GM19438 (cell line): ENCODE data around the gene SPG7.

Experiments used
- ATAC-seq: cut with Tn5 transposase; IDR thresholded peaks from one replicate; pipeline ENCODE4 v1.9.1; 2021; ENCODE audit warnings: low read depth; ENCODE audit not compliant: unreplicated experiment

The SPG7 gene

DNA sequence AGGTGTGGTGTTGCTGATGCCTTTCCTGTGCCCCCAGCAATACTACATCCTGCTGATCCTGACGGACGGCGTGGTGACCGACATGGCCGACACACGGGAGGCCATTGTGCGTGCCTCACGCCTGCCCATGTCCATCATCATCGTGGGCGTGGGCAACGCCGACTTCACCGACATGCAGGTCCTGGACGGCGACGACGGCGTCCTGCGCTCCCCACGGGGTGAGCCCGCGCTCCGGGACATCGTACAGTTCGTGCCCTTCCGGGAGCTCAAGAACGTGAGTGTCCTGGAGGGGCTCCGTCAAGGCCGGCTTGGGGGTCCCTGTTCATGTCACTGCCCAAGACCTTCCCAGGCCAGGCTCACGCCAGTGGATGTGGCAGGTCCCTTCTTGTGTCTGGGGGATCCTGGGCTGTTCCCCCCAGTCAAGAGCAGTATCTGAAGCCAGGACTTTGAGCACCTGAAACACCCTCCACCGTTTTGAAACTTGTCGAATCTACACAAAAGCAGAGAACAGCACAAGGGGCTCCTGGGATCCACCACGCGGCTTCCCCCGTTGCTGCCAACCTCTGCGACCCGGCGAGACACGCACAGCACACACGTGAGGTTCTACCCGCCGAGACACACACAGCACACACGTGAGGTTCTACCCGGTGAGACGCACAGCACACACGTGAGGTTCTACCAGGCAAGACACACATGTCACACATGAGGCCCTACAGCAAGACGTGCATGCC lies 87.3 kb downstream of the SPG7 start:
- ATAC-seq, result no peak

DNA sequence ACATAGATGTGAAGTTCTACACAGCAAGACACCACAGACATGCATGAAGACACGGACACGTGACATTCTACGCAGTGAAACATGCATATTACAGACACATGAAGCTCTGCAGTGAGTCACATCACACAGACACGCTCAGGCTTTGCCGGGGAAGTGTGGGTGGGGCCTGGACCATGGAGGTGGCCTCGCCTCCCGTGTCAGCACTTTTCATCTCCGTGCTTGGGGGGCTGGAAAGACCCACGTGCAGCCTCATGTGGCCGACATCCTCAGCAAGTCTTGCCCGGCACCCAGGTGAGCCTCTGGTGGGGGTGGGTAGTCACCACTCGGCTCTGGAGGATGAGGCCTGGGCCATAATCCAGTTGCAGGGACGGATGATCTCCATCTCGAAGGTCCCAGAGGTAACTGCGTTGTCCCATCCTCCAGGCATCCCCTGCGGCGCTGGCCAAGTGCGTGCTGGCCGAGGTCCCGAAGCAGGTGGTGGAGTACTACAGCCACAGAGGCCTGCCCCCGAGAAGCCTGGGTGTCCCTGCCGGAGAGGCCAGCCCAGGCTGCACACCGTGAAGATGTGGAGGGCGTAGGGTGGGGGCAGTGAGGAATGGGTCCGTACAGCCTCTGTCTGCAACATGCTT lies 88.0 kb downstream of the SPG7 start:
- no peak for ATAC-seq

DNA sequence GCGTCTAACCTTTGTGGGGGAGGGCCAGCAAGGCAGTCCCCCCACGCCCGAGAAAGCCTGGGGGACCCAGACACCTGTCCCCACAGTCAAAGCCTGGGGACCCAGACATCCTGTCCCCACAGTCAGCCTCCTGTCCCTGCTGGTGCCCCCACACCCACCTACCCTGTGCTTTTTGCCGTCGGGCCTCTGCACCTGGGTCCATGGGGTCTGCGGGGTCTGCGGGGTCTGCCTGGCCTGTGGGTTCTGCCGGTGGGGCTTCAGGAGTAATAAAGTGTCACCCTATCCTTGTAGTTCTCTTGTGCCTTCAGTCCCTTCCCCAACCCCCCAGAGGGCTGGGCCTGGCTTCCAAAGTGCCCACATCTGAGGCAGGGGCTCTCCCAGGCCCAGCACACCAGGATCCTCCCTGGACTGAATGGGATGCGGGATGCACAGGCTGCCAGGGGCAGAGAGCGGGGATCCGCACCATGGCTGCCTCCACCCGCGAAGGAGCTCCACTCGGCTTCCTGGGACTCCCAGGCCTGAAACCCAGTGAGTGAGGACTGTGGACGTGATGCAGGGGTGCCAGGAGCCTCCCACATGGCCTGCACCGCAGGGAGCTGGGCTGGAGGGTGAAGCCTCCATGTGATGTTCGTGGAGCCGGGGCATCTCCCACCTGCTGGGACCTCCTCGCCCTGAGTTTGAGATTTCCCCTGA lies 88.9 kb downstream of the SPG7 start:
- no peak for ATAC-seq

- ATAC-seq, result no peak
Measured at GRCh38 chr16:89598199-89598598, 90.0 kb downstream of the SPG7 start.

GRCh38 chr16:89599451-89599858 lies 91.3 kb downstream of the SPG7 start:
- no peak for ATAC-seq

GRCh38 chr16:89599902-89600301 lies 91.7 kb downstream of the SPG7 start:
- ATAC-seq, result no peak

- no peak for ATAC-seq
Measured at GRCh38 chr16:89600427-89600826, 92.2 kb downstream of the SPG7 start.

DNA sequence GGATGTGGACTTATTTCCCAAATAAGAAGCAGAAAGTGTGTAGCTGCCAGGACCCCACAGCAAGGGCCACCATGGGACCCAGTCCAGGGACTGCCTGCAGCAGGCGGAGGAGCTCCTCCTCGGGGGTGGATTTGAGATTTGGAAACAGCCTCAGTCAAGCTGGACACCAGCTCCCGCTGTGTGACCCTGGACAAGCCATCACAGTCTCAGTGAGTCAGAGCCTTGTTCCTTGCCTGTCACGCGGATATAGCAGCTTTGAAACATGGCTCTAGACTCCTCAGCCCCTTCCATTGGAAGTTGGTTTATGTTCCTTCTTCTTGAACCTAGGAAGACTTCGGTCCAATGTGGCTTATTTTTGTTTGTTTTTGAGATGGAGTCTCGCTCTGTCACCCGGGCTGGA lies 92.8 kb downstream of the SPG7 start:
- no peak for ATAC-seq

DNA sequence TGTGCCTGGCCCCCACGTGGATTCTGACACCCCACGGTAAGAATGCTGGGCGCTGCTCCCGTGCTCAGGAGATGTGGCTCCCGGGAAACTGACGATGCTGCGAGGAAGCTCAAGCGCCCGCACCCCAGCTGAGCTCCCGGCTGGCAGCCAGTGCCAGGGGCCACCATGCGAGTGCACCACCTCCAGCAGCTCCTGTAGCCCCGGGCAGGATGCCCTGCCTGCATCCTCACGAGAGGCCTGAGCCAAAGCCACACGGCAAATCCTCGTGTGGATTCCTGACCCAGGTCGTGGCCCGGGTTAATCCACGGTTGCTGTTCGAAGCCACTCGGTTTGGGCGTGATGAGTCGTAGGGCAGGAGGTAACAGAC lies 93.7 kb downstream of the SPG7 start:
- no peak for ATAC-seq

GRCh38 chr16:89602273-89602951 lies 94.2 kb downstream of the SPG7 start:
- ATAC-seq, result no peak

DNA sequence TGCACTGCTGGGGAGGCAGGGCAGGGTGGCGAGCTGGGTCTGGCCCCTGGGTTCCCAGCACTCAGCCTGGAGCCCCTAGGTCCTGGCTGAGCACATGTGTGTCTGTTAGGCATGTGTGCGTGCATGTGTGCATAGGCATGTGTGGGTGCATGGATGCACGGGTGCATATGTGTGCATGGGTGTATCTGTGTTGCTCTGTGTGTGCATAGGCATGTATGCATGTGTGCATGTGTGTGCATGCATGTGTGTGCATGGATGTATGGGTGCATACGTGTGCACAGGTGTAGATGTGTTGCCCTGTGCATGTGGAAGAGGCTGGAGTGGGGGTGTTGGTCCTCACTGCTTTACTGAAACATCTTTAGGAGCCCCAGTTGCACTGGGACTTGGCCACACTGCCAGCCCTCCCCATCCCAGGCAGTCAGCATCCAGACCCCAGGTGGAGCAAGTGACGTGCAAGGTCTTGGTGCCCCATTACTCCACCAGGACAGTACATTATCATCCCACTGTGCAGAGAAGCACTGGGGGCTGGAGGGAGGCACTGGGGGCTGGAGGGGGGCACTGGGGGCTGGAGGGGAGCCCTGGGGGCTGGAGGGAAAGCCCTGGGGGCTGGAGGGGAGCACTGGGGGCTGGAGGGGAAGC lies 94.9 kb downstream of the SPG7 start:
- no peak for ATAC-seq

DNA sequence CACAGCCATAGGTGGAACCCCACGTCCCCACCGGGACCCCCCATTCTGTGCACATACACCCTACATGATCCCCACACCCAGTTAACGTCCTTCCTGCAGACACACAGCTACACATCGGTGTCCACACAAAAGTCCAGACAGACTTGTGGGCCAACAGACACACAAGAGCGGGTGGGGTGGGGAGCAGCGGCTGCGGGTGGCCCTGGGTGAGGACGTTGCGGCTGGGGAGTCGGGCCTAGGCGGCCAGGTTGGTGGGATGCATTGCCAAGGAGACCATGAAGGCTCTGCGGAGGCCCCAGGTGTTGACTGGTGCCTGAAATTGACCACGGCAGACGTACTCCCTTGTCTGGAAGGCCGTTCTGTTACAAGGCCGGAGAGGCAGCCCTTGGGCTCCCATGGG lies 96.6 kb downstream of the SPG7 start:
- ATAC-seq, result no peak

DNA sequence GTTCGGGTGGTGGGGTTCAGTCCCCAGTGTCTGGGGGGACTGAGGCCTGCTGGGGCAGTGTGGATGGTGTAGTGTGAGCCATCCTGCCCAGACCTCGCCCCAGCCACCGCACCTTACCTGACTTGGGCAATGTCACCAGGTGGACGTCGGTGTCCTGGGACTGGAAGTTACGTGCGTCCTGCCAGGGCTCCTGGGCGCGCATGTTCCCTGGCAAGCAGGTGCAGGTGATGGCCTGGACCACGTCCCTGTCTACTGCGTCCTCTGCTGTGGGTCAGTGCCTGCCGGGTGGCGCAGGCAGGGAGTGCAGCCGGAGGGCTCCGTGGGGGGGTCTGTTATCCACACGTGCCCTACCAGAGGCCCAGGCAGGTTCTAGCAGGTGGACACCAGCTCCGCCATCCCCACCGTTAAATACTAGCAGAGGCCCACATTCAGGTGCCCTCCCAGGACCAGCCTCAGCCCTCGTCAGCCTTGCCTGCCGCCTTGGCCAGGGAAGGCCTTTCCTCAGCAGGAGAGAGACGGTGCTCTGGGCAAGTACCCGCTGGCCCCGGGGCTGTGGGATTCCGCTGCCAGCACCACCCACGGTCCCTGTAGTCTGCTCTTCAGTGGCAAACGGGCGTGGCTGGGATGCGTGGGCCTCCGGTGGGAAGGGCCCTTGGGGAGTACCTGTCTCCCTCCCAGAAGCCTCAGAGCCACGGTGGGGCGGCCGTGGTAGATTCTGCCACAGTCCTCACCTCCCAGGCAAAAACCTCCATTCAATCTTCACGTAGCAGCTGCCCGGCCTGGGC lies 97.2 kb downstream of the SPG7 start:
- ATAC-seq, result no peak

DNA sequence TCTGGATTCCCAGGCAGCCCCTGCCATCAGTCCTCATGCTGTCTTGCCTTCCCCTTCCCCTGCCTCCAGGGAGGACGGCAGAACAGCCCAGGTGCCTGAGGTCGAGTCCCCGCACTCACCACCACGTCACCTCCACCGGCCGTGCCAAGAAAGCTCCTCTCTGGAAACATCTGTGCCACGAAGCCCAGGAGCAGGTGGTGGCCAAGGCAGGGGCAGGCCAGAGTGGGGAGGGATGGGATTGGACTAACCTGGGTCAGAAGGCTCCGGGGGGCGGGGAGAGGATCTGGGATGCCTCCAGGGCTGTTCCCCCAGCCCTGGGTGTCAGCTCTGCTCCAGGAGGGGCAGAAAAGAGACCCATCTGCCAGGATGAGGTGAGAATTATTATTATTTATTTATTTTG lies 97.8 kb downstream of the SPG7 start:
- no peak for ATAC-seq
